HPDE6-E6E7 (cell line): Measurements from ENCODE around the gene FUT2.

ENCODE experiments used
- DNase-seq: peaks from one replicate; pipeline ENCODE4 v3.0.0; 2011; ENCODE audit warnings: missing footprints; ENCODE audit errors: extremely low spot score

Gene FUT2

GRCh38 chr19:48726556-48726955 is 30.8 kb downstream of the FUT2 start:
- no peak for DNase-seq

GRCh38 chr19:48728911-48729664 is 33.3 kb downstream of the FUT2 start:
- no peak for DNase-seq

GRCh38 chr19:48731452-48731851 is 35.7 kb downstream of the FUT2 start:
- no peak for DNase-seq

GRCh38 chr19:48734625-48735024 is 38.9 kb downstream of the FUT2 start:
- no peak for DNase-seq

DNA sequence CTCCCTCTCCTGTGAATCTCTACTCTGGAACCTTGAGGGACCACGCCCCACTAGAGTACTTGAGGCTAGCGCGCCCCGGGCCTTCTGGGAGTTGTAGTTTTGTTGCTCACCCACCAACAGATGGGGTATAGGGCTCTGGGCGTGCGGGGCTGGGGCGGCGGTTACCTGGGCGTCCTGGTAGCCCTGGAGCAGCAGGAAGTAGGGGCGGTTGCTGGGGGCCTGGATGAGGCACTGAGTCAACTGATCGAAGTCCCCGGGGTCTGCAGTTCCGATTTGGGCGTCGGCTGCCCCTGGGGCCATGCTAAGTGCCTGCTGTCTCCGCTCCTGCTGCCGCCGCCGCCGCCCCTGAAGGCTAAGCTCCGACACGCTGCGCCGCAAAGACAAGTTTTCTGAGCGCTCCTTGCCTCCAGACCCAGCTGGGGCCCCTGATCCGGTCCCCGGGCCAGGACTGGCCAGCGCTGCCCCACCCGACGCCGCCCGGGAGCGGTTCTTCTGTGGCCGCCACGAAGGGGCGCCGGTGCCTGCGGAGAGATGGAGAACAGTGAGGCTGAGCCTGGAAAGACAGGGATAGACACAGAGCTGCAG is 39.4 kb downstream of the FUT2 start:
- no peak for DNase-seq

- no peak for DNase-seq
Observed at GRCh38 chr19:48737360-48737998, 41.7 kb downstream of the FUT2 start.

DNA sequence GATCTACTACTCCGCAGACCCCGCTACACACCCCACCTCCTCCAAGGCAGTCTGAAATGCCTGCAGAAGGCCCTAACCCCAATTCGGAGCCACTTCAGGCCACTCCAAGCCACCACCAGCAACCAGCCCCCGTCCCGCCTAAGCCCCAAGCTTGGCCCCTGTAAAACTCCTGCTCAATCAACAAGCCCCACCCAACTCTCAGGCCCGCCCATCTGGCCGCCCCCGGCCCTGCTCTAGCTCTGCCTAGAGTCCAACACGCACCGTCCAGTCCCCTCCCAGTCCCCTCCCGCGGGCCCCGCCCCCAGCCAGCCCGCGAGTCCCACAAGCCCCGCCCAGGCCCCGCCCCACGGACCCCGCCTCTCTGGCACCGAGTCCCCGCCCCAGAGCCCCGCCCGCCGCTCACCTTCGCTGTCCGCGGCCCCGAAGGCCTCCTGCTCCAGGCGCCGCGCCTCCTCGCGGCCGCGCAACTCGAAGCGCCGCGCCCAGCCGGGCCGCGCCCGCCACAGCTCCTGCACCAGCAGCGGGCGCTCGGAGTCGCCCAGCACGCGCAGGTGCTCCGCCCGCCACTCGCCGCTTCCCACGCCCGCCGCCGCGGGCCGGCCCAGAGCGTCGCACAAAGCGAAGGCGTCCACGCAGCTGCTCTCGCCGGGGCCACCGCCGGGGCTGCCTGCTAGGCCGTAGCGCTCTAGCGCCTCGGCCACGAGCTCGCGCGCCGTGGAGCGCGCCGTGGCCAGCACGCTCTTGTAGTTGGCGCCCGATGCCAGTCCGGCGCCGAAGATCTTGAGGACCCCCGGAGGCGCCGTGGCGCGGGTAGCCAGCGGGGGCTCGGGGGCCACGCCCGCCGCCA is 43.0 kb downstream of the FUT2 start:
- DNase-seq = peak; percentile 91

GRCh38 chr19:48739404-48740163 is 43.8 kb downstream of the FUT2 start:
- no peak for DNase-seq

DNA sequence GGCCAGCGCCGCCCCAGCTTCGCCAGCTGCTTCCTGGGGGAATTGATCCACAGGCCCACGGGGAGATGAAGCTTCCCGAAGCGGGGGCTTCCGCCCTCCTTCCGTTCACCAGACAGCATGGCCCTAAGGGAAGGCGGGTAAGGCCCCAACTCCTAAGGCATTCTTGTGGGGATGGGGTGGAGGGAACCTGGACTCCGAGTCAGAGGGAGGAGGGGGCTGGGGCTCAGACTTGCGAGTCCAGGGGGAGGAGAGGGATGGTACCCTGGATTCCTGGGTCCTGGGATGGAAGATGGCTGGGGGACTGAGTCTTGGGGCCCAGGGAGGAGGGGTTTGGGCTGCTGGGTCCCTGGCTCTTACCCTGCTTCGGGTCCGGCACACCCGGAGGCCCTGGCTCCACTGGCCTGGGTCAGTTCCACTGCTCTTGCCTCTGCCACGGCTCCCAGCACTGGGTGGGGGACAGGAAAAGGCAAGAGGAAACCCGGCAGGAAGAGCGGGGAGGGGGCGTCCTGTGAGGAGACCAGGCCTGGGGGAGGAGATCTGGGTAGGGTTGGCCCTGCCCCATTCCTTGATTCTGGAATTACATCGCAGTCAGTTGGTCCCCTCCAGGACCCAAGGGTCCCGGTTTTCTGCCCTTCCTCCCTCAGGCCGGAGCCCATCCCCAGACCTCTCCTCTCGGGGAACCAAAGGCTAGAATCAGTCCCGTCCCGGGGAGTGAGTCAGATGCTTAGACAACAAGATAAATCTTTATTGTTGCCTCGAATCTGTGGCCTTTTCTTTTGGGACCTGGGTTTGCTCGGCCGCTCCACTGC is 44.6 kb downstream of the FUT2 start, which contains the start of gene RASIP1:
TSS of gene RASIP1 (minus strand) at position 447 of the 809 bp plus-strand sequence. CDS start at position 119, 328 bp downstream.
- no peak for DNase-seq

GRCh38 chr19:48741129-48741999 is 45.6 kb downstream of the FUT2 start:
- DNase-seq = no peak

DNA sequence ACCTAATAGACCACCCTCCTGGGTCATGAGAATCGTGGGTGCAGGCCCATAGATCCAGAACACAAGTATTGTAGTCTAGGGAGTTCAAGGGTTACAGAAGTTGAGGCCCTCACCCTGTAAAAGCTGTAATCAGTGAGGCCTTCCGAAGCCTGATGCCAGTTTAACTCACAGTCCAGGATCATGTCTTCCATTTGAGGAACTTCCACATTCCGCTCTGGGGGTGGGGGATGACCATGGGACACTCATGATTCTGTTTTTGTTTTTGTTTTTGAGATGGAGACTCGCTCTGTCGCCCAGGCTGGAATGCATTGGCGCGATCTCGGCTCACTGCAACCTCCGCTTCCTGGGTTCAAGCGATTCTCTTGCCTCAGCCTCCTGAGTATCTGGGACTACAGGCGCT is 46.3 kb downstream of the FUT2 start:
- DNase-seq = no peak

- DNase-seq = no peak
Observed at GRCh38 chr19:48745208-48745995, 49.6 kb downstream of the FUT2 start.

DNA sequence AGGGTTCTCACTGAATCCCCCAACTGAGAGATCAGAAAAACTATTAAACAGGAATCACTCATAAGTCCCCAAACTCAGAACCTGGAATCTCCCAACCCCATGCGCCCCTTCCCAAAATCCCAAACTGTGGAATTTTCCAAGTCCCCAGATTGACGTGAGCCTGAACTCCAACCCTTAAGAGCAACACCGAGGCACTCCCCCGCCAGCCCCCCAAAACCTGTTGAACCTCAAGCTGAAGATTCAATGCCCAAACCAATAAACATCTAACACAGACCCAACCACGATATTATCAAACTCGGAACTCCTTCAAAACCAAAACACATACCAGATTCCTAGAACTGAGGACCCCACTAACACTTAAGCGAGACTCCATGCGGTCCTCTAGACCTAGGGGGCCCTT is 50.3 kb downstream of the FUT2 start:
- no peak for DNase-seq

DNA sequence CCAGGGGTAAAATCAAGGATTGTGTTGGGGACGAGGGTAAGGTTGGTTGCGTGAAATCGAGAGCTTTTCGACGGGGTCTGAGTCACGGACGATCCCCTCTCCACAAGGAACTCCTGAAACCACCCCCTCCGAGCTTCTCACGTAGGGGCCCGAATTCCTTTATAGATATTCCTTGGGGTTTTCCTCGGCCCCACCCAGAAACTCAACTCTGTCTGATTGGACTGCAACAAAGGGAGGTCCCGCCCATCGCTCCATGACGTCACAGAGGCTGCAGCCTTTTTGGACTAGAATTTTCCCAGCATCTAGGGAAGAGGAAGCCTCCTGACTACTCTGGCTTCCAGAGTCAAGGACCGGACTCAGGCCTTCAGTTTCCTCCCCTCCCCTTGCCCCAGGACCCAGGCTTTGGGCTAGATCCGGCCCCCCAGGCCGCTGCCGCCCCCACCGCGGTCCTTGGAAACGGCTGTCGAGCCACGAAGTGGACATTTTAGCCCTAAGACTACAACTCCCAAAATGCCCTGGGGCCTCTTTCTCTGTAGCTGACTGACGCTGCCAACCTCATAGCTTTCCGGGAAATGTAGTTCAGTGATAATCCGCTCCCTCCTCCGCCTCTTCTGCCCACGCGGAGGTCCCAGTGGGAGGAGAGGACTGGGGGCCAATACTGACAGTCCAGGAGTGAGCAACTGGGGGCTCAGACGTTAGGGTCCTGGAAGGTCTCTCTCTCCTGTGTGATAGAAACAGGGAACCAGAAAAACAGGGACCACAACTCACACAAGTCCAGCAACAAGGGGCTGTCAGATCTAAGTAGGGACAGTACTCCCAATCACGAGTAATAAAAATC is 51.2 kb downstream of the FUT2 start, which contains the start of gene IZUMO1:
TSS of gene IZUMO1 (minus strand) at position 172 of the 838 bp plus-strand sequence. CDS start 1,050 bp downstream, outside the sequence.
- DNase-seq = no peak

- no peak for DNase-seq
Observed at GRCh38 chr19:48749571-48750198, 53.9 kb downstream of the FUT2 start.

- no peak for DNase-seq
Observed at GRCh38 chr19:48750351-48750750, 54.6 kb downstream of the FUT2 start.
